ENCODE measurements around the gene APAF1. TPM values are rescaled to one million over a fixed set of nuclear protein-coding genes. Genes with fewer than 3 reads are reported as not detected.
"Not testable (repeated sequence)": the region's sequence is repeated elsewhere in the genome, so short reads cannot be mapped to it uniquely, and the experiment has no call there.

APAF1 gene
- total RNA-seq, 1 donor from 2014 or later, result 15.5 TPM

- no peak overlapping the region for H3K4me3 ChIP-seq
- intact Hi-C loops (cut with DNase I), result no loop called here
These were observed 5.6 kb upstream of the APAF1 start for GRCh38 chr12:98639491-98639890.

GRCh38 chr12:98642801-98643200, 2.3 kb upstream of the APAF1 start:
- intact Hi-C loops (cut with DNase I), result loop anchor here (10.0 kb wide), 1 partner anchor 218 kb away; no protein-coding TSS in a partner anchor
- not testable (repeated sequence) for DNase-seq (ENCODE audit: low spot score in 2 of 2); H3K27ac ChIP-seq; H3K9me3 ChIP-seq; H3K36me3 ChIP-seq; H3K4me1 ChIP-seq; H3K27me3 ChIP-seq
- H3K4me3 ChIP-seq, result peak overlapping the region in 1 of 2 donors; percentile 98

More at GRCh38 chr12:98639491-98639890, 5.6 kb upstream of the APAF1 start:
- H3K27ac ChIP-seq, result no peak overlapping the region
- no peaks in the 10 kb centered on the region for H3K27me3 ChIP-seq
- H3K9me3 ChIP-seq, result no peaks in the 10 kb centered on the region
- H3K4me1 ChIP-seq, result peaks cover 0 to 3% of the 10 kb centered on the region in 2 donors
- no peak for TF ChIP-seq CTCF (IDR thresholded peaks at IDR 0.05)
- H3K36me3 ChIP-seq, result no peaks in the 10 kb centered on the region
- DNase-seq (ENCODE audit: low spot score in 2 of 2), result no peak

- H3K4me1 ChIP-seq, result peaks cover 3 to 7% of the 10 kb centered on the region in 2 donors
- intact Hi-C loops (cut with DNase I), result loop anchor here (2.0 to 10.0 kb wide), 2 partner anchors 130 to 220 kb away; partner anchors contain the start of gene TMPO
- no peak for DNase-seq (ENCODE audit: low spot score in 2 of 2)
- peak overlapping the region; percentile 72 to 85 for H3K27ac ChIP-seq
- H3K4me3 ChIP-seq, result peak overlapping the region; percentile 75 to 98
- peaks cover 2 to 11% of the 10 kb centered on the region in 2 donors for H3K36me3 ChIP-seq
- TF ChIP-seq CTCF (IDR thresholded peaks at IDR 0.05), result no peak
- no peaks in the 10 kb centered on the region for H3K27me3 ChIP-seq
- no peaks in the 10 kb centered on the region for H3K9me3 ChIP-seq
These were observed 718 bp upstream of the APAF1 start for GRCh38 chr12:98644433-98644711.

GRCh38 chr12:98645572-98646067, 530 bp downstream of the APAF1 start:
- H3K27ac ChIP-seq, result peak overlapping the region; percentile 72 to 85
- H3K27me3 ChIP-seq, result no peaks in the 10 kb centered on the region
- no peak for DNase-seq (ENCODE audit: low spot score in 2 of 2)
- intact Hi-C loops (cut with DNase I), result loop anchor here (1.0 to 10.0 kb wide), 4 partner anchors 52 to 221 kb away; partner anchors contain the start of genes SLC25A3 and TMPO
- peak overlapping the region; percentile 75 to 98 for H3K4me3 ChIP-seq
- H3K4me1 ChIP-seq, result peaks cover 3 to 7% of the 10 kb centered on the region in 2 donors
- peaks cover 14 to 22% of the 10 kb centered on the region in 2 donors for H3K36me3 ChIP-seq
- H3K9me3 ChIP-seq, result no peaks in the 10 kb centered on the region
- TF ChIP-seq CTCF (IDR thresholded peaks at IDR 0.05), result no peak

GRCh38 chr12:98646294-98647090, 1.4 kb downstream of the APAF1 start:
- no peak for TF ChIP-seq CTCF (IDR thresholded peaks at IDR 0.05)
- intact Hi-C loops (cut with DNase I), result loop anchor here (5.0 to 10.0 kb wide), 2 partner anchors 144 to 222 kb away; no protein-coding TSS in a partner anchor

GRCh38 chr12:98651328-98651727, 6.2 kb downstream of the APAF1 start:
- Histone ChIP-seq H3K27ac (no peak overlapping the region), H3K27me3 (no peaks in the 10 kb centered on the region), H3K4me3 (no peak overlapping the region), H3K9me3 (no peaks in the 10 kb centered on the region), H3K4me1 (peaks cover 0 to 7% of the 10 kb centered on the region in 2 donors), H3K36me3 (peaks cover 16 to 42% of the 10 kb centered on the region in 2 donors)
- DNase-seq (ENCODE audit: low spot score in 2 of 2), result no peak
- TF ChIP-seq CTCF (IDR thresholded peaks at IDR 0.05), result no peak
- intact Hi-C loops (cut with DNase I), result no loop called here

More at GRCh38 chr12:98646294-98647090, 1.4 kb downstream of the APAF1 start:
- peaks cover 16 to 31% of the 10 kb centered on the region in 2 donors for H3K36me3 ChIP-seq
- no peak for DNase-seq (ENCODE audit: low spot score in 2 of 2)
- no peaks in the 10 kb centered on the region for H3K27me3 ChIP-seq
- peak overlapping the region; percentile 75 to 98 for H3K4me3 ChIP-seq
- H3K4me1 ChIP-seq, result peaks cover 3 to 7% of the 10 kb centered on the region in 2 donors
- no peaks in the 10 kb centered on the region for H3K9me3 ChIP-seq
- peak overlapping the region in 1 of 2 donors; percentile 17 for H3K27ac ChIP-seq
